ENCODE results near the gene ZCWPW1. TPM values are rescaled to one million over a fixed set of nuclear protein-coding genes. Genes with fewer than 3 reads are reported as not detected.

ZCWPW1 gene
- total RNA-seq, 2 experiments from 2014 or later, result 4.1 to 10.8 TPM

- peaks cover 24% of the 10 kb centered on the region for H3K36me3 ChIP-seq (ENCODE audit: insufficient read depth, low read length)
- no peak overlapping the region for H3K4me3 ChIP-seq (ENCODE audit: low read depth, low read length, poor library complexity, severe bottlenecking)
- no peaks in the 10 kb centered on the region for H3K79me2 ChIP-seq (ENCODE audit: insufficient read depth, low read depth, low read length)
- H3K4me2 ChIP-seq (ENCODE audit: low read length), result peak overlapping the region; percentile 77; the same call in 1 of the 2 replicates
- no peak for TF ChIP-seq CTCF (conservative IDR thresholded peaks at IDR 0.05; ENCODE audit: low read length)
- TF ChIP-seq EZH2phosphoT487 (IDR thresholded peaks at IDR 0.05; ENCODE audit: borderline replicate concordance, low read depth, low read length), result no peak
- POLR2A ChIA-PET, result no interaction called here
- no TSS peak for BruUV-seq (replicated peaks)
- H3K4me1 ChIP-seq (ENCODE audit: insufficient read depth, low read length, poor library complexity, severe bottlenecking), result peaks cover 87% of the 10 kb centered on the region
- no peaks in the 10 kb centered on the region for H4K20me1 ChIP-seq (ENCODE audit: insufficient read depth, low read length)
- intact Hi-C loops (cut with micrococcal nuclease; ENCODE audit: unreplicated experiment), result no loop called here
- no peaks in the 10 kb centered on the region for H3K9me2 ChIP-seq (ENCODE audit: insufficient read depth, low read length)
- no peak for DNase-seq (ENCODE audit: low spot score)
- H3K9me3 ChIP-seq (ENCODE audit: low read length), result no peaks in the 10 kb centered on the region
- H3K27ac ChIP-seq (ENCODE audit: low read depth, low read length, poor library complexity, severe bottlenecking), result peak overlapping the region; percentile 93
- CTCF ChIA-PET (ENCODE audit: unreplicated experiment), result no interaction called here
- no peak overlapping the region for H2AFZ ChIP-seq (ENCODE audit: low read length)
Measured at GRCh38 chr7:100370303-100370702, 58.2 kb downstream of the ZCWPW1 start.

GRCh38 chr7:100369105-100369504 lies 59.4 kb downstream of the ZCWPW1 start:
- POLR2A ChIA-PET, result interaction anchor here (0.6 to 1.7 kb wide), 4 partner anchors 34 to 184 kb away, joined by 3 to 4 read pairs (median 3); no protein-coding TSS in a partner anchor
- H3K4me2 ChIP-seq (ENCODE audit: low read length), result peak overlapping the region; percentile 77
- TSS peak; percentile 85 for BruUV-seq (replicated peaks)

More at GRCh38 chr7:100369105-100369504, 59.4 kb downstream of the ZCWPW1 start:
- H3K36me3 ChIP-seq (ENCODE audit: insufficient read depth, low read length), result peaks cover 34% of the 10 kb centered on the region
- TF ChIP-seq CTCF (conservative IDR thresholded peaks at IDR 0.05; ENCODE audit: low read length) (no peak), EZH2phosphoT487 (IDR thresholded peaks at IDR 0.05; ENCODE audit: borderline replicate concordance, low read depth, low read length) (no peak)
- peak overlapping the region; percentile 93 for H3K27ac ChIP-seq (ENCODE audit: low read depth, low read length, poor library complexity, severe bottlenecking)
- intact Hi-C loops (cut with micrococcal nuclease; ENCODE audit: unreplicated experiment), result loop anchor here (1.0 kb wide), 1 partner anchor 60 kb away; the partner anchor contains the start of gene MEPCE
- H3K4me3 ChIP-seq (ENCODE audit: low read depth, low read length, poor library complexity, severe bottlenecking), result peak overlapping the region; percentile 32
- H2AFZ ChIP-seq (ENCODE audit: low read length), result peak overlapping the region; percentile 20; the same call in 1 of the 2 replicates
- no peaks in the 10 kb centered on the region for H3K9me2 ChIP-seq (ENCODE audit: insufficient read depth, low read length)
- H3K9me3 ChIP-seq (ENCODE audit: low read length), result no peaks in the 10 kb centered on the region
- H3K4me1 ChIP-seq (ENCODE audit: insufficient read depth, low read length, poor library complexity, severe bottlenecking), result peaks cover 85% of the 10 kb centered on the region
- CTCF ChIA-PET (ENCODE audit: unreplicated experiment), result interaction anchor here (0.8 kb wide), 1 partner anchor 39 kb away, joined by 3 read pairs; no protein-coding TSS in a partner anchor
- H3K79me2 ChIP-seq (ENCODE audit: insufficient read depth, low read depth, low read length), result no peaks in the 10 kb centered on the region
- H4K20me1 ChIP-seq (ENCODE audit: insufficient read depth, low read length), result no peaks in the 10 kb centered on the region
- DNase-seq (ENCODE audit: low spot score), result peak; percentile 86
